Smooth muscle cell (in vitro differentiated cells): ENCODE data around the gene CDC42EP5. TPM values are rescaled to one million over a fixed set of nuclear protein-coding genes. Genes with fewer than 3 reads are reported as not detected.
A peak's percentile ranks its signal among the peaks of the same experiment; 100 is the strongest.

Source experiments
- DNase-seq: peaks from one replicate; lab custom pipeline; 2025; ENCODE audit not compliant: unreplicated experiment; lab: John Stamatoyannopoulos, UW
- H2AFZ ChIP-seq: fragments of 200-600 bp; sonication (generic); 2 replicates; pipeline ENCODE4 v1.6.0; 2016; ENCODE audit warnings: antibody characterized with exemption, low read depth, mild to moderate bottlenecking
- H3F3A ChIP-seq: fragments of 200-600 bp; sonication (generic); 2 replicates; pipeline ENCODE4 v1.6.0; 2017; ENCODE audit warnings: antibody characterized with exemption, low read depth
- H3K27ac ChIP-seq: fragments of 200-600 bp; sonication (generic); 2 replicates; pipeline ENCODE4 v1.5.1; 2016; ENCODE audit warnings: low read depth, mild to moderate bottlenecking
- H3K27me3 ChIP-seq: fragments of 200-600 bp; sonication (generic); 2 replicates; pipeline ENCODE4 v1.6.1; 2016; ENCODE audit warnings: low read depth, mild to moderate bottlenecking
- H3K36me3 ChIP-seq: fragments of 200-600 bp; sonication (generic); 2 replicates; pipeline ENCODE4 v1.5.1; 2016; ENCODE audit warnings: low read depth
- H3K4me1 ChIP-seq: fragments of 200-600 bp; sonication (generic); 2 replicates; pipeline ENCODE4 v1.5.1; 2016; ENCODE audit warnings: low read depth
- H3K4me2 ChIP-seq: fragments of 200-600 bp; sonication (generic); 2 replicates; pipeline ENCODE4 v1.6.0; 2016; ENCODE audit warnings: mild to moderate bottlenecking
- H3K4me3 ChIP-seq: fragments of 200-600 bp; sonication (generic); 2 replicates; pipeline ENCODE4 v1.5.1; 2016; ENCODE audit warnings: mild to moderate bottlenecking
- H3K79me2 ChIP-seq: fragments of 200-600 bp; sonication (generic); 2 replicates; pipeline ENCODE4 v1.6.0; 2016; ENCODE audit warnings: low read depth, mild to moderate bottlenecking
- H3K9ac ChIP-seq: fragments of 200-600 bp; sonication (generic); 2 replicates; pipeline ENCODE4 v1.6.0; 2016; ENCODE audit warnings: low read depth
- H3K9me3 ChIP-seq: fragments of 200-600 bp; sonication (generic); replicated peaks from 2 replicates; pipeline ENCODE4 v1.5.1; 2016; ENCODE audit warnings: low read depth
- H4K20me1 ChIP-seq: fragments of 200-600 bp; sonication (generic); 2 replicates; pipeline ENCODE4 v1.6.0; 2016; ENCODE audit warnings: low read depth
- CTCF ChIP-seq: fragments of 200-600 bp; sonication (generic); IDR thresholded peaks from 2 replicates; pipeline ENCODE4 v1.5.1; 2017; ENCODE audit warnings: borderline replicate concordance, mild to moderate bottlenecking, antibody characterized with exemption; ENCODE audit not compliant: insufficient read depth, poor library complexity, severe bottlenecking
- WGBS: methylation state at CpG from one replicate; pipeline ENCODE4 v1.1.7; 2016; ENCODE audit warnings: low lambda C conversion rate; 5-methylcytosine and 5-hydroxymethylcytosine counted together
- polyA plus RNA-seq: library from polyadenylated mRNA; unstranded; fragments of >200 nt; fragmentation: Nextera tagmentation; extraction: Ambion mirVana; gene quantifications from 2 replicates; pipeline ENCODE4 v1.2.1, GENCODE V29; 2016
- total RNA-seq: library from RNA; depleted of rRNA; stranded (reverse); fragments of >200 nt; gene quantifications from 2 replicates; pipeline ENCODE4 v1.2.3, GENCODE V29; 2014

CDC42EP5 gene
- total and polyA plus RNA-seq, 2 experiments from 2014 or later, result 33.6 to 99.8 TPM

GRCh38 chr19:54420383-54421168, 52.5 kb downstream of the CDC42EP5 start:
- H3F3A ChIP-seq, result no peaks in the 10 kb centered on the region
- H3K4me2 ChIP-seq, result peak overlapping the region; percentile 79
- H3K9me3 ChIP-seq, result no peaks in the 10 kb centered on the region
- no peaks in the 10 kb centered on the region for H3K79me2 ChIP-seq
- DNase-seq, result no peak
- no peak overlapping the region for H3K27ac ChIP-seq
- 9% methylated on average over 21 of the region's 37 CpGs for WGBS
- peaks cover 22% of the 10 kb centered on the region for H3K27me3 ChIP-seq
- TF ChIP-seq CTCF, result no peak
- no peak overlapping the region for H3K9ac ChIP-seq
- H4K20me1 ChIP-seq, result no peaks in the 10 kb centered on the region
- H2AFZ ChIP-seq, result peak overlapping the region; percentile 82
- no peaks in the 10 kb centered on the region for H3K36me3 ChIP-seq
- H3K4me1 ChIP-seq, result peaks cover 35% of the 10 kb centered on the region
- H3K4me3 ChIP-seq, result peak overlapping the region; percentile 23

DNA sequence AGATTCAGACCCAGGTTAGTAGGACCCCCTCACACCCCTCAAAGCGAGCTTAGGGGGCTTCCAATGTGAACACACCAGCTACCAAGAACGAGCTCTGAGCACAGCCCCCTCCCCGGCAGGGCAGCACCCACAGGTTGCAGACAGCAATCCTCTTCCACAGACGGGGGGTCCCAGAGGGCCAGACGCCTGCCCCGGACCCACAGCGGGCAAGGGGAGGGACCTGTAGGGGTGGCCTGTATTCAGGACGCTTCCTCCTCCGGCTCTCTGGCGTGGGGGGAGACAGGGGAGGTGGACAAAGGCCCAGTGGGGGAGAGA, 53.1 kb downstream of the CDC42EP5 start:
- no peak for TF ChIP-seq CTCF
- H3K9ac ChIP-seq, result no peak overlapping the region

DNA sequence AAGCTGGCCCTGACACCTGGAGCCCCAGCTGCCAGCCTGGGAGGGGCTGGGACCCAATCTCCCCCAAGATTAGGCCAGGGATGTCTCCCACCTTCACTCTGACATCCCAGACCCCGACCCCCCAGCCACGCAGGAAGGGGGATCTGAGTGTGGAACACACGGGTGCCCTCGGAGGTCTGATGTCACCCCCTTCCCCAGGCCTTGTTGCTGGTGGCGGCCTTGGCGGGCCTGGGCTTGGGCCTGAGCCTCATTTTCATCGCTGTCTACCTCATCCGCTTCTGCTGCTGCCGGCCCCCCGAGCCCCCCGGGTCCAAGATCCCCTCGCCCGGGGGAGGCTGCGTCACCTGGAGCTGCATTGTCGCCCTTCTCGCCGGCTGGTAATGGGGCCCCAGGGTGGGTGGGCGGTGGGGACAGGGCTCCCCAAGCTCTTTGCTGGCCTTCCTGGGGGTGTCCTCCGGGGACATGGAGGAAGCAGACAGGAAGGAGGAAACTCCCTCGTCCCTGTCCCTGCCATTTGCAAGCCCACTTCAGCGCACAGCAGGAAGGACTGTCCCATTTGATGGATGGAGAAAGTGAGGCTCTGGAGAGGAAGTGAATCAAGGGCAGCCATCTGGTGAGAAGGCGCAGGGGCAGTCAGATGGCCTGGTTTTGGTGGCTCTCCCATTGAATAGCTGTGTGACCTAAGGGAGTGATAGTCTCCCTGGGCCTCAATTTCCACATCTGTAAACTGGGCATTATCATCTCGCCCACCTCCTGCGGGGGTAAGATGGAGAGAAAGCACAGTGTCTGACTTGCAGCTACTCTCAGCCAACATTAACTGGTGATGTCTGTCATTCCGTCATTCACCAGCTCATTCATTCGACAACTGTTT, 53.9 kb downstream of the CDC42EP5 start:
- Histone ChIP-seq H3K27me3 (peaks cover 36% of the 10 kb centered on the region), H3K9me3 (no peaks in the 10 kb centered on the region), H4K20me1 (no peaks in the 10 kb centered on the region), H3F3A (no peaks in the 10 kb centered on the region), H3K79me2 (no peaks in the 10 kb centered on the region), H3K36me3 (no peaks in the 10 kb centered on the region), H3K27ac (no peak overlapping the region), H2AFZ (no peak overlapping the region), H3K4me2 (no peak overlapping the region), H3K4me1 (peaks cover 35% of the 10 kb centered on the region), H3K9ac (no peak overlapping the region), H3K4me3 (no peak overlapping the region)
- 96% methylated on average over 16 of the region's 26 CpGs for WGBS
- TF ChIP-seq CTCF, result no peak
- no peak for DNase-seq

More for the DNA sequence above, 53.1 kb downstream of the CDC42EP5 start:
- DNase-seq, result no peak
- WGBS, result 26% methylated on average over 10 of the region's 10 CpGs
- Histone ChIP-seq H3K4me2 (peak overlapping the region; percentile 79), H3K4me1 (peaks cover 35% of the 10 kb centered on the region), H3K4me3 (peak overlapping the region; percentile 23), H3K36me3 (no peaks in the 10 kb centered on the region), H4K20me1 (no peaks in the 10 kb centered on the region), H3K27me3 (peaks cover 27% of the 10 kb centered on the region), H3F3A (no peaks in the 10 kb centered on the region), H3K79me2 (no peaks in the 10 kb centered on the region), H2AFZ (peak overlapping the region; percentile 82), H3K27ac (no peak overlapping the region), H3K9me3 (no peaks in the 10 kb centered on the region)
